MCF 10A (cell line): ENCODE results near the gene CCR5AS.

Experiments used
- BruUV-seq: library from RNA; stranded (reverse); fragments of 400-500 nt; replicated peaks from 2 replicates; lab custom pipeline; 2021; lab: Mats Ljungman, UMichigan
- CTCF ChIA-PET: fragments of 300-600 bp; sonication (Branson Sonifier 250); formaldehyde crosslinking; extraction: SDS; loops from one replicate; lab custom pipeline; 2021; ENCODE audit warnings: antibody characterized with exemption, inconsistent platforms; lab: Yijun Ruan, JAX
- POLR2A ChIA-PET: fragments of 300-600, 350-650 bp; sonication (Branson Sonifier 250); formaldehyde crosslinking; extraction: SDS; loops from one replicate; lab custom pipeline; 2020; ENCODE audit warnings: antibody characterized with exemption, inconsistent platforms; lab: Yijun Ruan, JAX
- DNase-seq: peaks from one replicate; pipeline ENCODE4 v3.0.0-alpha.2; 2018; ENCODE audit not compliant: unreplicated experiment
- H3K27ac Mint-ChIP-seq: one replicate; pipeline ENCODE4 v1.8.0; 2022; ENCODE audit warnings: mild to moderate bottlenecking, low read depth, mixed read lengths; ENCODE audit not compliant: unreplicated experiment
- H3K27me3 Mint-ChIP-seq: one replicate; pipeline ENCODE4 v1.8.0; 2022; ENCODE audit warnings: mixed read lengths; ENCODE audit not compliant: insufficient read depth, unreplicated experiment
- H3K36me3 Mint-ChIP-seq: one replicate; pipeline ENCODE4 v1.8.0; 2022; ENCODE audit warnings: mild to moderate bottlenecking, moderate library complexity, mixed read lengths; ENCODE audit not compliant: insufficient read depth, unreplicated experiment
- H3K4me1 Mint-ChIP-seq: one replicate; pipeline ENCODE4 v1.8.0; 2022; ENCODE audit warnings: mixed read lengths; ENCODE audit not compliant: insufficient read depth, unreplicated experiment
- H3K4me3 Mint-ChIP-seq: one replicate; pipeline ENCODE4 v1.8.0; 2022; ENCODE audit warnings: mild to moderate bottlenecking, moderate library complexity, mixed read lengths; ENCODE audit not compliant: unreplicated experiment
- H3K9me3 Mint-ChIP-seq: one replicate; pipeline ENCODE4 v1.8.0; 2022; ENCODE audit warnings: mixed read lengths; ENCODE audit not compliant: unreplicated experiment
- intact Hi-C: fragments of 100-400 bp; cut with micrococcal nuclease; formaldehyde crosslinking; loops from 2 replicates; pipeline ENCODE4 v1.14.1; 2022
- TF ChIP-seq, protein P1 (sequence below): fragments of 200-600 bp; IDR thresholded peaks from one replicate; pipeline ENCODE4 v1.8.0; 2022; ENCODE audit warnings: antibody characterized with exemption, mild to moderate bottlenecking; ENCODE audit not compliant: unreplicated experiment

CCR5AS gene

DNA sequence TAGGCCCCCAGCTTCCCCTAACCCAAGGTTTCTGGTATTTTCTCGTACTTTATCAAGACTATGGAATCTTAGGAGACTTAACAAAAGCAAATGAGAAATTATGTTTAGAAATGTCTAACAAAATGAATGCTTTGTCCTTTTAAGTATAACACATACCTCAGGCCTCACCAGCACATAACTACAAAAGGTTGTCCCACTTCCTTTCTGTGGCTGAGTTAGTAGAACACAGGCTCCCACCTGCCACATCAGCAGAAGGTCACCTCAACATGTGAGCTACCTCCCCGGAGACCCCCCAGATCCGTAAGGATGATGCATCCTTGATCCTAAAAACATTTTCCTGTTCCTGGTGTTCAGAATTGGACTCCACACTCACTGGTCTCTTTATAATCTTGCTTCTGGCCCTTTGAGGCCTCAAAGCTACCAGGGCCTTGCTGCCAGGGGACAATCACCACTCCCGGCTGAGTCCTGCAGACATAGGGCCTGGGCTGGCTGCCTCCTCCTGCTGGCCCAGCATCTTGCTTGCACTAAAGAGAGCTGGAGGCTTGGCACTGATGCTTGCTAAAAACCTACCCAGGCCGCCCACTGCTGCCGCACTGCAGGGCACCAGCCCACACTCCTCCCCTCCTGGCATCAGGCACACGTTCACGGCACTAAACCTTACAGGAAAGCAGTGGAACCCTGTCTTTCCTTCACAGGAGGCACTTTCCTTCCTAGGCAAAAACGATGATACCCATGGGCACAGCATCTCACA lies 3.0 kb upstream of the CCR5AS start:
- H3K36me3 Mint-ChIP-seq, result no peaks in the 10 kb centered on the region
- no peaks in the 10 kb centered on the region for H3K27me3 Mint-ChIP-seq
- BruUV-seq, result no TSS peak
- TF ChIP-seq, protein P1, sequence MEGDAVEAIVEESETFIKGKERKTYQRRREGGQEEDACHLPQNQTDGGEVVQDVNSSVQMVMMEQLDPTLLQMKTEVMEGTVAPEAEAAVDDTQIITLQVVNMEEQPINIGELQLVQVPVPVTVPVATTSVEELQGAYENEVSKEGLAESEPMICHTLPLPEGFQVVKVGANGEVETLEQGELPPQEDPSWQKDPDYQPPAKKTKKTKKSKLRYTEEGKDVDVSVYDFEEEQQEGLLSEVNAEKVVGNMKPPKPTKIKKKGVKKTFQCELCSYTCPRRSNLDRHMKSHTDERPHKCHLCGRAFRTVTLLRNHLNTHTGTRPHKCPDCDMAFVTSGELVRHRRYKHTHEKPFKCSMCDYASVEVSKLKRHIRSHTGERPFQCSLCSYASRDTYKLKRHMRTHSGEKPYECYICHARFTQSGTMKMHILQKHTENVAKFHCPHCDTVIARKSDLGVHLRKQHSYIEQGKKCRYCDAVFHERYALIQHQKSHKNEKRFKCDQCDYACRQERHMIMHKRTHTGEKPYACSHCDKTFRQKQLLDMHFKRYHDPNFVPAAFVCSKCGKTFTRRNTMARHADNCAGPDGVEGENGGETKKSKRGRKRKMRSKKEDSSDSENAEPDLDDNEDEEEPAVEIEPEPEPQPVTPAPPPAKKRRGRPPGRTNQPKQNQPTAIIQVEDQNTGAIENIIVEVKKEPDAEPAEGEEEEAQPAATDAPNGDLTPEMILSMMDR, result no peak
- no peak overlapping the region for H3K4me3 Mint-ChIP-seq
- no peak for DNase-seq
- H3K4me1 Mint-ChIP-seq, result no peaks in the 10 kb centered on the region
- H3K27ac Mint-ChIP-seq, result no peak overlapping the region
- no peaks in the 10 kb centered on the region for H3K9me3 Mint-ChIP-seq
- intact Hi-C loops, result no loop called here
- ChIA-PET CTCF (interaction anchor here (0.6 to 2.5 kb wide), 3 partner anchors 26 to 347 kb away, joined by 4 to 6 read pairs (median 5); no protein-coding TSS in a partner anchor), POLR2A (interaction anchor here (0.6 kb wide), 1 partner anchor 1047 kb away, joined by 3 read pairs; no protein-coding TSS in a partner anchor)

DNA sequence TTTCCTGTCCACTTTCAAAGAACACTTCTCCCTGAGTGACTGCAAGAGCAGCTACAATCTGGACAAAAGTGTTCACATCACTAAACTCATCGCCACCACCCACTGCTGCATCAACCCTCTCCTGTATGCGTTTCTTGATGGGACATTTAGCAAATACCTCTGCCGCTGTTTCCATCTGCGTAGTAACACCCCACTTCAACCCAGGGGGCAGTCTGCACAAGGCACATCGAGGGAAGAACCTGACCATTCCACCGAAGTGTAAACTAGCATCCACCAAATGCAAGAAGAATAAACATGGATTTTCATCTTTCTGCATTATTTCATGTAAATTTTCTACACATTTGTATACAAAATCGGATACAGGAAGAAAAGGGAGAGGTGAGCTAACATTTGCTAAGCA lies 2.0 kb upstream of the CCR5AS start:
- Mint-ChIP-seq H3K36me3 (no peaks in the 10 kb centered on the region), H3K9me3 (no peaks in the 10 kb centered on the region), H3K27ac (no peak overlapping the region), H3K27me3 (no peaks in the 10 kb centered on the region), H3K4me1 (no peaks in the 10 kb centered on the region), H3K4me3 (no peak overlapping the region)
- ChIA-PET POLR2A (no interaction called here), CTCF (interaction anchor here (1.1 to 2.5 kb wide), 2 partner anchors 25 to 30 kb away, joined by 5 to 6 read pairs; no protein-coding TSS in a partner anchor)
- no peak for DNase-seq
- no TSS peak for BruUV-seq
- intact Hi-C loops, result no loop called here
- TF ChIP-seq, protein P1, result no peak

DNA sequence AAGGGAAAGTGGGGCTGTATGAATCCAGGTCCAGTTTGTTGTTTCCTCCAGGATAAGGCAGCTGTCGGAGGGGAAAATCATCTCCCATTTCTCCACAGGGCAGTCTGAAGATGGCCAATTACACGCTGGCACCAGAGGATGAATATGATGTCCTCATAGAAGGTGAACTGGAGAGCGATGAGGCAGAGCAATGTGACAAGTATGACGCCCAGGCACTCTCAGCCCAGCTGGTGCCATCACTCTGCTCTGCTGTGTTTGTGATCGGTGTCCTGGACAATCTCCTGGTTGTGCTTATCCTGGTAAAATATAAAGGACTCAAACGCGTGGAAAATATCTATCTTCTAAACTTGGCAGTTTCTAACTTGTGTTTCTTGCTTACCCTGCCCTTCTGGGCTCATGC lies 1.1 kb upstream of the CCR5AS start:
- no peak overlapping the region for H3K27ac Mint-ChIP-seq
- no peaks in the 10 kb centered on the region for H3K4me1 Mint-ChIP-seq
- H3K36me3 Mint-ChIP-seq, result no peaks in the 10 kb centered on the region
- no peaks in the 10 kb centered on the region for H3K27me3 Mint-ChIP-seq
- no peaks in the 10 kb centered on the region for H3K9me3 Mint-ChIP-seq
- ChIA-PET CTCF (interaction anchor here (0.5 to 2.5 kb wide), 3 partner anchors 13 to 76 kb away, joined by 3 to 6 read pairs (median 4); no protein-coding TSS in a partner anchor), POLR2A (no interaction called here)
- no peak for DNase-seq
- TF ChIP-seq, protein P1, result no peak
- no TSS peak for BruUV-seq
- intact Hi-C loops, result no loop called here
- H3K4me3 Mint-ChIP-seq, result no peak overlapping the region

DNA sequence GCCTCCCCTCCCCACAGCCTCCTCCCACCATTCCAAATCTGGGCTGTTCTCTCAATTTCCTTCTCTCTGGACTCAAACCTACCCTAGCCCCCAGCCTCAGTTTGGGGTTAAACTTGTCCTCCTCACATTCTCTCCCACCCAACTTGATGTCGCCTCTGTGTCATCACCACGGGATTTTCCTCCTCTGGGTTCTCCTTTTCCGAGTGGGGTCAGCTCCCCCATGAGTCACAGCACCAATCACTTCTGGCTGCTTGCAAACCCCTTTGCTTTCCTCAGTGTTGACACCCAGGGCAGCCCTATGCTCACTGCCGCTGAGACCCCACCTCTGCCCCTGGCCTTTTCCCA lies 451 bp downstream of the CCR5AS start:
- intact Hi-C loops, result no loop called here
- POLR2A ChIA-PET, result interaction anchor here (0.6 kb wide), 1 partner anchor 222 kb away, joined by 3 read pairs; no protein-coding TSS in a partner anchor
- H3K27me3 Mint-ChIP-seq, result no peaks in the 10 kb centered on the region
- DNase-seq, result no peak
- no peak overlapping the region for H3K4me3 Mint-ChIP-seq
- no TSS peak for BruUV-seq
- CTCF ChIA-PET, result interaction anchor here (0.6 to 0.7 kb wide), 2 partner anchors 305 to 1015 kb away, joined by 3 read pairs; no protein-coding TSS in a partner anchor
- H3K4me1 Mint-ChIP-seq, result no peaks in the 10 kb centered on the region
- no peak overlapping the region for H3K27ac Mint-ChIP-seq
- H3K9me3 Mint-ChIP-seq, result no peaks in the 10 kb centered on the region
- no peaks in the 10 kb centered on the region for H3K36me3 Mint-ChIP-seq
- TF ChIP-seq, protein P1, result no peak
